COLO668 (cell line): ENCODE data around the gene MRPL28.
"Not testable (repeated sequence)": the region's sequence is repeated elsewhere in the genome, so short reads cannot be mapped to it uniquely, and the experiment has no call there.

ENCODE experiments used
- DNase-seq: peaks from one replicate; lab custom pipeline; 2025; ENCODE audit not compliant: unreplicated experiment; lab: John Stamatoyannopoulos, UW

MRPL28 gene

GRCh38 chr16:370443-370842 lies at the start of gene MRPL28:
Gene MRPL28, minus strand, starts transcription at chr16:370538. Its CDS starts 320 bp downstream, at chr16:370218.
- DNase-seq: peak; percentile 95

- not testable (repeated sequence) for DNase-seq
These were observed 44.8 kb upstream of the MRPL28 start for GRCh38 chr16:415170-415498.

- DNase-seq: no peak
These were observed 44.2 kb upstream of the MRPL28 start for GRCh38 chr16:414395-415169.

- DNase-seq: no peak
These were observed 41.4 kb upstream of the MRPL28 start for GRCh38 chr16:411576-412265.

- no peak for DNase-seq
These were observed 40.3 kb upstream of the MRPL28 start for GRCh38 chr16:410516-411178.

GRCh38 chr16:407253-407652 lies 36.9 kb upstream of the MRPL28 start:
- DNase-seq: no peak

GRCh38 chr16:405548-406506 lies 35.5 kb upstream of the MRPL28 start:
- DNase-seq: no peak

GRCh38 chr16:404971-405486 lies 34.7 kb upstream of the MRPL28 start:
- DNase-seq: no peak

GRCh38 chr16:401468-402348 lies 31.4 kb upstream of the MRPL28 start, which contains the start of gene DECR2:
Gene DECR2, plus strand, starts transcription at chr16:401885. Its CDS starts 79 bp downstream, at chr16:401964.
- peak; percentile 96 for DNase-seq

GRCh38 chr16:400061-400591 lies 29.8 kb upstream of the MRPL28 start:
- no peak for DNase-seq

GRCh38 chr16:399340-400019 lies 29.1 kb upstream of the MRPL28 start:
- no peak for DNase-seq

GRCh38 chr16:398561-399339 lies 28.4 kb upstream of the MRPL28 start:
- no peak for DNase-seq

- DNase-seq: peak; percentile 29
These were observed 27.5 kb upstream of the MRPL28 start for GRCh38 chr16:397736-398332.

- peak; percentile 48 for DNase-seq
These were observed 26.9 kb upstream of the MRPL28 start, which contains the start of gene NME4 for GRCh38 chr16:397135-397661. Gene NME4, plus strand, starts transcription at chr16:397199. Its CDS starts 24 bp downstream, at chr16:397223.

GRCh38 chr16:396605-397004 lies 26.3 kb upstream of the MRPL28 start:
- DNase-seq: no peak

GRCh38 chr16:396199-396598 lies 25.9 kb upstream of the MRPL28 start:
- DNase-seq: no peak

- DNase-seq: no peak
These were observed 22.2 kb upstream of the MRPL28 start for GRCh38 chr16:392450-393030.
